Vagina (tissue), 2 donors: ENCODE measurements around the gene DPT.

Experiments
- POLR2A ChIP-seq, 2 donors: fragments of 450-650 bp; IDR thresholded peaks; one replicate each; pipeline ENCODE4 v1.6.1; 2017; ENCODE audit warnings: antibody characterized with exemption in 2 of 2, mild to moderate bottlenecking in 2 of 2, moderate library complexity in 2 of 2
- TF ChIP-seq, protein P1 (sequence below), 3 experiments: fragments of 450-650 bp in 2 of 3; fragments of 200-600 bp in 1 of 3; sonication (generic) in 1 of 3; IDR thresholded peaks; one replicate each; pipeline ENCODE4 v1.5.1; 2017 to 2019; ENCODE audit warnings: antibody characterized with exemption in 3 of 3, mild to moderate bottlenecking in 2 of 3, moderate library complexity in 2 of 3

DNA sequence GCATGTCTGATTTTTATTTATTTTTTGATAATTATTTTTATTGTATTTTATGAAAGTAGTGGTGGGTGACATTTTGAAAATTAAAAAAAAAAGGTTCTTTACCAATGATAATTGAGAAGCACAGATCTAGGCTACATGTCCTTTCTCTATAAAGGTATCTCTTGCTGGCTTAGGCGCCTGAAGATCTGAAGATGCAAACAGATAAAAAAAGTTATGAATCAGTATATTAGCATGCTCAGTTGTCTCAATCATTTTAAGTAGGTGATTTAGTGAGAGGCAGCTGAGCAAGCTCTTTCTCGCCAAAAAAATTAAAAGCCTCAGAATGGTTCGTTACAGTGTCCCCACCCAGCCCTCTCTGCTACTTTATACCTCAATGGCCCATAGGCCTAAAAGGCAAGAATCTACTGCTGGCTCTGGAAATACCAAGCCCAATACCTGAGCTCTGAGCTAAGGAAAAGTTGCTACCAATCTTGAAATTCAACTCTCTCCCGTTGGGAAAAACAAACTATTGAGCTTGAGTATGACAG, 42.2 kb upstream of the DPT start:
- no peak for TF ChIP-seq POLR2A (IDR thresholded peaks at IDR 0.05)
- TF ChIP-seq, protein P1, sequence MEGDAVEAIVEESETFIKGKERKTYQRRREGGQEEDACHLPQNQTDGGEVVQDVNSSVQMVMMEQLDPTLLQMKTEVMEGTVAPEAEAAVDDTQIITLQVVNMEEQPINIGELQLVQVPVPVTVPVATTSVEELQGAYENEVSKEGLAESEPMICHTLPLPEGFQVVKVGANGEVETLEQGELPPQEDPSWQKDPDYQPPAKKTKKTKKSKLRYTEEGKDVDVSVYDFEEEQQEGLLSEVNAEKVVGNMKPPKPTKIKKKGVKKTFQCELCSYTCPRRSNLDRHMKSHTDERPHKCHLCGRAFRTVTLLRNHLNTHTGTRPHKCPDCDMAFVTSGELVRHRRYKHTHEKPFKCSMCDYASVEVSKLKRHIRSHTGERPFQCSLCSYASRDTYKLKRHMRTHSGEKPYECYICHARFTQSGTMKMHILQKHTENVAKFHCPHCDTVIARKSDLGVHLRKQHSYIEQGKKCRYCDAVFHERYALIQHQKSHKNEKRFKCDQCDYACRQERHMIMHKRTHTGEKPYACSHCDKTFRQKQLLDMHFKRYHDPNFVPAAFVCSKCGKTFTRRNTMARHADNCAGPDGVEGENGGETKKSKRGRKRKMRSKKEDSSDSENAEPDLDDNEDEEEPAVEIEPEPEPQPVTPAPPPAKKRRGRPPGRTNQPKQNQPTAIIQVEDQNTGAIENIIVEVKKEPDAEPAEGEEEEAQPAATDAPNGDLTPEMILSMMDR (IDR thresholded peaks at IDR 0.05), result no peak
